22Rv1 (cell line): ENCODE measurements around the gene CNNM2.

Experiments used
- ZFX ChIP-seq: fragments of 450-650 bp; IDR thresholded peaks from 2 replicates; pipeline ENCODE4 v1.6.1; 2017; ENCODE audit warnings: antibody characterized with exemption, borderline replicate concordance
- TF ChIP-seq, protein P1 (sequence below): fragments of 450-650 bp; IDR thresholded peaks from 2 replicates; pipeline ENCODE4 v1.5.1; 2017; ENCODE audit warnings: mild to moderate bottlenecking

DNA sequence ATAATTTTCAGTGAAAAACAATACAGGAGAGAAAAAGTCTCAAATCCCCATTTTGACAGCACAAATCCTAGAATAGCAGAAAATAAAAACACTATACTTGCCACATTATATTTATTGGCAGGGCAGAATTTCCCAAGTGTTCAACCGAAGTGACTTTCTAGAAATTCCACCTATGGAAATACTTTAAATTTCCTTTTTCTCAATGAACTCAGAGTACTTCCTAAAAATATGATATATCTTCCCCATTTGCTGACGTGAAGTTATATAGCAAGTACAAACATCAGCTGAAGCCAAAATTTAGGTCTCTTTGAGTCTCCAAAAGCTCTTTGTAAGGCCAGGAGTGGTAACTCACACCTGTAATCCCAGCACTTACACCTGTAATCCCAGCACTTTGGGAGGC is 191.7 kb downstream of the CNNM2 start:
- TF ChIP-seq, protein P1, sequence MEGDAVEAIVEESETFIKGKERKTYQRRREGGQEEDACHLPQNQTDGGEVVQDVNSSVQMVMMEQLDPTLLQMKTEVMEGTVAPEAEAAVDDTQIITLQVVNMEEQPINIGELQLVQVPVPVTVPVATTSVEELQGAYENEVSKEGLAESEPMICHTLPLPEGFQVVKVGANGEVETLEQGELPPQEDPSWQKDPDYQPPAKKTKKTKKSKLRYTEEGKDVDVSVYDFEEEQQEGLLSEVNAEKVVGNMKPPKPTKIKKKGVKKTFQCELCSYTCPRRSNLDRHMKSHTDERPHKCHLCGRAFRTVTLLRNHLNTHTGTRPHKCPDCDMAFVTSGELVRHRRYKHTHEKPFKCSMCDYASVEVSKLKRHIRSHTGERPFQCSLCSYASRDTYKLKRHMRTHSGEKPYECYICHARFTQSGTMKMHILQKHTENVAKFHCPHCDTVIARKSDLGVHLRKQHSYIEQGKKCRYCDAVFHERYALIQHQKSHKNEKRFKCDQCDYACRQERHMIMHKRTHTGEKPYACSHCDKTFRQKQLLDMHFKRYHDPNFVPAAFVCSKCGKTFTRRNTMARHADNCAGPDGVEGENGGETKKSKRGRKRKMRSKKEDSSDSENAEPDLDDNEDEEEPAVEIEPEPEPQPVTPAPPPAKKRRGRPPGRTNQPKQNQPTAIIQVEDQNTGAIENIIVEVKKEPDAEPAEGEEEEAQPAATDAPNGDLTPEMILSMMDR: no peak
- no peak for TF ChIP-seq ZFX
